Measurements from ENCODE around the gene FAXC. TPM values are rescaled to one million over a fixed set of nuclear protein-coding genes. Genes with fewer than 3 reads are reported as not detected.
"Not testable (repeated sequence)": the region's sequence is repeated elsewhere in the genome, so short reads cannot be mapped to it uniquely, and the experiment has no call there.

Gene FAXC
- total RNA-seq, 1 donor from 2014 or later: 2.5 TPM

- TF ChIP-seq CTCF (IDR thresholded peaks at IDR 0.05): no peak
- no peak overlapping the region for H3K4me3 Mint-ChIP-seq (ENCODE audit: unreplicated experiment)
- no peaks in the 10 kb centered on the region for H3K36me3 Mint-ChIP-seq (ENCODE audit: unreplicated experiment)
- H3K9me3 Mint-ChIP-seq (ENCODE audit: unreplicated experiment): no peaks in the 10 kb centered on the region
- no peak for DNase-seq (ENCODE audit: extremely low spot score, unreplicated experiment)
- peaks cover 8% of the 10 kb centered on the region for H3K27me3 Mint-ChIP-seq (ENCODE audit: unreplicated experiment)
- H3K4me1 Mint-ChIP-seq (ENCODE audit: unreplicated experiment): no peaks in the 10 kb centered on the region
- H3K27ac Mint-ChIP-seq (ENCODE audit: unreplicated experiment): no peak overlapping the region
These were observed 79.4 kb downstream of the FAXC start for GRCh38 chr6:99270030-99270429.

- Mint-ChIP-seq H3K36me3 (ENCODE audit: unreplicated experiment) (no peaks in the 10 kb centered on the region), H3K4me1 (ENCODE audit: unreplicated experiment) (no peaks in the 10 kb centered on the region), H3K9me3 (ENCODE audit: unreplicated experiment) (no peaks in the 10 kb centered on the region), H3K4me3 (ENCODE audit: unreplicated experiment) (no peak overlapping the region), H3K27me3 (ENCODE audit: unreplicated experiment) (peaks cover 4% of the 10 kb centered on the region), H3K27ac (ENCODE audit: unreplicated experiment) (no peak overlapping the region)
- no peak for DNase-seq (ENCODE audit: extremely low spot score, unreplicated experiment)
- no peak for TF ChIP-seq CTCF (IDR thresholded peaks at IDR 0.05)
These were observed 80.3 kb downstream of the FAXC start for GRCh38 chr6:99269207-99269606.

GRCh38 chr6:99266996-99267395 is 82.5 kb downstream of the FAXC start:
- H3K36me3 Mint-ChIP-seq (ENCODE audit: unreplicated experiment); DNase-seq (ENCODE audit: extremely low spot score, unreplicated experiment); H3K4me3 Mint-ChIP-seq (ENCODE audit: unreplicated experiment); H3K9me3 Mint-ChIP-seq (ENCODE audit: unreplicated experiment); H3K27me3 Mint-ChIP-seq (ENCODE audit: unreplicated experiment); H3K4me1 Mint-ChIP-seq (ENCODE audit: unreplicated experiment); H3K27ac Mint-ChIP-seq (ENCODE audit: unreplicated experiment): not testable (repeated sequence)

GRCh38 chr6:99265447-99265846 is 84.0 kb downstream of the FAXC start:
- not testable (repeated sequence) for H3K9me3 Mint-ChIP-seq (ENCODE audit: unreplicated experiment); H3K4me3 Mint-ChIP-seq (ENCODE audit: unreplicated experiment); H3K27me3 Mint-ChIP-seq (ENCODE audit: unreplicated experiment); H3K4me1 Mint-ChIP-seq (ENCODE audit: unreplicated experiment); H3K27ac Mint-ChIP-seq (ENCODE audit: unreplicated experiment); H3K36me3 Mint-ChIP-seq (ENCODE audit: unreplicated experiment); DNase-seq (ENCODE audit: extremely low spot score, unreplicated experiment)

- Mint-ChIP-seq H3K27ac (ENCODE audit: unreplicated experiment) (no peak overlapping the region), H3K27me3 (ENCODE audit: unreplicated experiment) (peaks cover 3% of the 10 kb centered on the region), H3K9me3 (ENCODE audit: unreplicated experiment) (no peaks in the 10 kb centered on the region), H3K4me1 (ENCODE audit: unreplicated experiment) (no peaks in the 10 kb centered on the region), H3K36me3 (ENCODE audit: unreplicated experiment) (no peaks in the 10 kb centered on the region), H3K4me3 (ENCODE audit: unreplicated experiment) (no peak overlapping the region)
- TF ChIP-seq CTCF (IDR thresholded peaks at IDR 0.05): no peak
- no peak for DNase-seq (ENCODE audit: extremely low spot score, unreplicated experiment)
These were observed 94.6 kb downstream of the FAXC start for GRCh38 chr6:99254616-99255550.

GRCh38 chr6:99253271-99253670 is 96.2 kb downstream of the FAXC start:
- Mint-ChIP-seq H3K36me3 (ENCODE audit: unreplicated experiment) (no peaks in the 10 kb centered on the region), H3K4me1 (ENCODE audit: unreplicated experiment) (no peaks in the 10 kb centered on the region), H3K4me3 (ENCODE audit: unreplicated experiment) (no peak overlapping the region), H3K9me3 (ENCODE audit: unreplicated experiment) (no peaks in the 10 kb centered on the region), H3K27ac (ENCODE audit: unreplicated experiment) (no peak overlapping the region), H3K27me3 (ENCODE audit: unreplicated experiment) (peaks cover 8% of the 10 kb centered on the region)
- no peak for TF ChIP-seq CTCF (IDR thresholded peaks at IDR 0.05)
- no peak for DNase-seq (ENCODE audit: extremely low spot score, unreplicated experiment)
